ENCODE results near the gene P2RX3.

P2RX3 gene

GRCh38 chr11:57353852-57354251 lies 15.7 kb downstream of the P2RX3 start:
- H3K27me3 ChIP-seq (replicated peaks), result no peaks in the 10 kb centered on the region
- no peak overlapping the region for H3K27ac ChIP-seq
- H3K4me3 ChIP-seq (ENCODE audit: low read depth, low read length), result no peak overlapping the region
- TF ChIP-seq CTCF (IDR thresholded peaks at IDR 0.05; ENCODE audit: low read depth, low read length, missing control alignments), result no peak
- in situ Hi-C loops (cut with HindIII; ENCODE audit: low pct_ligation_motif_present, low sequenced_read_pairs), result no loop called here
- DNase-seq, result no peak
- H3K36me3 ChIP-seq (replicated peaks), result no peaks in the 10 kb centered on the region

GRCh38 chr11:57354699-57355098 lies 16.5 kb downstream of the P2RX3 start:
- no peak overlapping the region for H3K4me3 ChIP-seq (ENCODE audit: low read depth, low read length)
- no peak for DNase-seq
- H3K27me3 ChIP-seq (replicated peaks), result no peaks in the 10 kb centered on the region
- no peak for TF ChIP-seq CTCF (IDR thresholded peaks at IDR 0.05; ENCODE audit: low read depth, low read length, missing control alignments)
- no peaks in the 10 kb centered on the region for H3K36me3 ChIP-seq (replicated peaks)
- in situ Hi-C loops (cut with HindIII; ENCODE audit: low pct_ligation_motif_present, low sequenced_read_pairs), result no loop called here
- H3K27ac ChIP-seq, result no peak overlapping the region

GRCh38 chr11:57356268-57356667 lies 18.1 kb downstream of the P2RX3 start:
- Histone ChIP-seq H3K4me3 (ENCODE audit: low read depth, low read length) (no peak overlapping the region), H3K36me3 (replicated peaks) (no peaks in the 10 kb centered on the region), H3K27ac (no peak overlapping the region), H3K27me3 (replicated peaks) (no peaks in the 10 kb centered on the region)
- in situ Hi-C loops (cut with HindIII; ENCODE audit: low pct_ligation_motif_present, low sequenced_read_pairs), result no loop called here
- TF ChIP-seq CTCF (IDR thresholded peaks at IDR 0.05; ENCODE audit: low read depth, low read length, missing control alignments), result no peak
- DNase-seq, result no peak

- no peaks in the 10 kb centered on the region for H3K27me3 ChIP-seq (replicated peaks)
- no peak overlapping the region for H3K4me3 ChIP-seq (ENCODE audit: low read depth, low read length)
- DNase-seq, result no peak
- no peaks in the 10 kb centered on the region for H3K36me3 ChIP-seq (replicated peaks)
- H3K27ac ChIP-seq, result no peak overlapping the region
- in situ Hi-C loops (cut with HindIII; ENCODE audit: low pct_ligation_motif_present, low sequenced_read_pairs), result no loop called here
- no peak for TF ChIP-seq CTCF (IDR thresholded peaks at IDR 0.05; ENCODE audit: low read depth, low read length, missing control alignments)
Measured at GRCh38 chr11:57357310-57357709, 19.2 kb downstream of the P2RX3 start.

GRCh38 chr11:57357856-57358255 lies 19.7 kb downstream of the P2RX3 start:
- no peak overlapping the region for H3K27ac ChIP-seq
- no peak overlapping the region for H3K4me3 ChIP-seq (ENCODE audit: low read depth, low read length)
- in situ Hi-C loops (cut with HindIII; ENCODE audit: low pct_ligation_motif_present, low sequenced_read_pairs), result no loop called here
- H3K27me3 ChIP-seq (replicated peaks), result no peaks in the 10 kb centered on the region
- TF ChIP-seq CTCF (IDR thresholded peaks at IDR 0.05; ENCODE audit: low read depth, low read length, missing control alignments), result no peak
- DNase-seq, result no peak
- no peaks in the 10 kb centered on the region for H3K36me3 ChIP-seq (replicated peaks)

- Histone ChIP-seq H3K27ac (no peak overlapping the region), H3K27me3 (replicated peaks) (no peaks in the 10 kb centered on the region), H3K4me3 (ENCODE audit: low read depth, low read length) (no peak overlapping the region), H3K36me3 (replicated peaks) (no peaks in the 10 kb centered on the region)
- TF ChIP-seq CTCF (IDR thresholded peaks at IDR 0.05; ENCODE audit: low read depth, low read length, missing control alignments), result no peak
- DNase-seq, result no peak
- in situ Hi-C loops (cut with HindIII; ENCODE audit: low pct_ligation_motif_present, low sequenced_read_pairs), result no loop called here
Measured at GRCh38 chr11:57358543-57358961, 20.4 kb downstream of the P2RX3 start.

All from brain microvascular endothelial cell (primary cell).